HG03095 (cell line): ENCODE data around the gene SYNE3.

Experiments used
- ATAC-seq: cut with Tn5 transposase; IDR thresholded peaks from one replicate; pipeline ENCODE4 v1.9.1; 2021; ENCODE audit warnings: moderate library complexity; ENCODE audit not compliant: unreplicated experiment

Gene SYNE3

DNA sequence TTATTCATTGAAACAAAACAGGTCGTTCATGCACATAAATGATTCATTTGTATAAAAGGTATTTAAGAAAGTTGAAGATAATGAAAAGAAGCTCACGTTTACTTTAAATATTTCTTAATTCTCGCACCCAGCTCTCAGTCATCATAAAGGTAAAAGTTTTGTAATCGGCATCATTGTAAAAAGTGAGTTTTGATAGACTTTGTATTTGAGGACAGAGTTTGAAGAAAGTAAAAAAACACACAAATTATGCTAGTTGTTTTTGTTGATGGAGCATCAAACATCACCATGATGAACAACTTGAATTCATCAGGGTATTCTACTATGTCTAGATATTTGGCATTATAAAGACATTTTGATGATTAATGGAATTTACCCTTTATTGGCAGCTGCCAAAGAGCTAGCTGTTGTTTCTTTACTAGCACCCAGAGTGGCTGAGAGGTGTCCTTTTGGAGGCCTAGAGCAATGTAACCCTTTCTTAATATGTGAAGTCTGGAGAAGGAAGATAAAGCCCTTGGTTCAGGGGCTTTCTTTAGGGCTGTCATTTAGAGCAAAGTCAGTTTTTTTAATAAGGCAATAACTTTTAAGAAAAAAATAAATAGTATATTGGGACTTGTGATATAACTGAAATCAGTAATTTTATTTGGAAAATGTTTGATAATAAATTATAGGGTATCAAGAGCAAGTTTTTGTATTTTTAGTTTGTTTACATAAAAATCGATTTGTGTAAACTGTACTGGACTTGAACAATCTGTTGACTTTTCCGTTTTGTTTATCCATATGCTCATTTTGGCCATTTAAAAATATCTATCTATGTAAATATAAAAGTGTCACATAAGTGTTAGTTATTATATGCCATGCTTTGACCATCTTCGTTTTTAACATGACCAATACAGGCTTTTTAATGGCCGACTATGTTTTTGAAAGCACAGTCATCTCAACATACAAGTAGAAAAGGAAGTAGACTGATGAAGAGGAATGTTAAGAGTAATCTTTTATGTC is 25.8 kb upstream of the SYNE3 start:
- no peak for ATAC-seq

DNA sequence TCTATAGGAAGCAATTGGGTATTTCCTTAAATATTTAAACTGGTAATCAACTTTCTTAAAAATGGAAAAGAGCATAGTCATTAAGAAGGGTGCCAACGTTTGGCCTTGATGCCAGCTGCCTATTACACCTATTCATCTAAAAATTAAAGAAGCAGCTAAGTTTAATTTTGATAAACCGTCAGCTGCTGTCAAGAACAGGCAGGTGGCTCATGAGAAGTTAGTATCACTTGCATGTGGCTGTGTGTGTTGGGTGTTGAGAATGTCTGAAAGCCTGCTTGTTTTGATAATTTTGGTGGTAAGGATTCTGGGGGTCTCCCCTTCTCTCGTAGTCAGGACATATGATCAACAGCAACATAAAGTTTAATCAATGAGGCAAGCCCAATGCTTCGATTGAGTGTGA is 24.9 kb upstream of the SYNE3 start:
- ATAC-seq: no peak

DNA sequence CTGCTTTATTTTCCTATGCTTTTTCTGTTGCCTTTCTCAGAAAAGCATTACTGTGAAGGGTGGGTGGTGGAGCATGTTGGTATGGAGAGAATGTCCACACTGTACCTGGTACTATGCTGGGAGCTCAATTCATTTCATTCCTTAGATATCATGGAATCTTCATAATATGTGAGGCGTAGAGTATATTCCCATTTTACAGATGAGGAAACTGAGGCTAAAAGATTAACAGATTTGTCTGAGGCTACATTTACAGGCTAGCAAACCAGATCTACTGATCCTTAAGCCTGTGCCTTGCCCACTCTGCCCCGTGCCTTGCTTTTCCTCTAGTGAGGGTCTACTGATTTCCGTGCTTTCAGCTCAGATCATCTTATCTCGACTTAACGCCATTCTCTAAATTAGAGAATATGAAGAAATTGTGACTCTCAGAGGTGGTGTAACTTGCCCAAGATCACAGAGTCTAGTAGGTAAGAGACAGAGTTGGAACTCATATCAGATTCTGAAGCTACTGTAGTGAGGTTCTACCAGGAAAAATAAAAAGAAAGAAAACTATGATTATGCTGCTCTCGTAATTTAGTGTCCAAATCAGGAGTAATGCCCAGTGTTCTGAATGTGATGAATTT is 23.9 kb upstream of the SYNE3 start:
- no peak for ATAC-seq

DNA sequence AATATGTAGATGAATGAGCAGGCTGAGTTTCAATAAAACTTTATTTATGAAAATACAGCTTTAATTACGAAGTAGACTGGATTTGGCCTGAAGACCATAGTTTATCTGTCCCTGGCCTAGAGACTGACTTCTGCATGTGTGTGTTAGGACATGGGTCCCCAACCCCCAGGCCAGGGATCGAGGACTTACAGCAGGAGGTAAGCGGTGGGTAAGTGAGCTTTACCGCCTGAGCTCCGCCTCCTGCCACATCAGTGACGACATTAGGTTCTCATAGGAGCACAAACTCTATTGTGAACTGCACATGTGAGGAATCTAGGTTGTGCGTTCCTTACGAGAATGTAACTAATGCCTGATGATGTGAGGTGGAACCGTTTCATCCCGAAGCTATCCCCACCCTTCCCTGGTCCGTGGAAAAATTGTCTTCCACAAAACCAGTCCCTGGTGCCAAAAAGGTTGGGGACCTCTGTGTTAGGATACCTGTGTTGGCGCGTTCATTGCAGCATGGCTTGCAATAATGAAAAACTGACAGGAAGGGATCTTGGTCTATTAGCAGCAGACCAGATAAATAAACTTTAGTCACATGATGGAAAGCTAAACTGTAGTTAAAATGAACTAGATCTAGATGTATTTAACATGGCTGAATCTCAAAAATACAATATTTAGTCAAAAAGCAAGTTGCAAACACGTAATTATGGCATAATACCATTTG is 22.5 kb upstream of the SYNE3 start:
- no peak for ATAC-seq

GRCh38 chr14:95537298-95538089 is 21.0 kb upstream of the SYNE3 start:
- no peak for ATAC-seq

DNA sequence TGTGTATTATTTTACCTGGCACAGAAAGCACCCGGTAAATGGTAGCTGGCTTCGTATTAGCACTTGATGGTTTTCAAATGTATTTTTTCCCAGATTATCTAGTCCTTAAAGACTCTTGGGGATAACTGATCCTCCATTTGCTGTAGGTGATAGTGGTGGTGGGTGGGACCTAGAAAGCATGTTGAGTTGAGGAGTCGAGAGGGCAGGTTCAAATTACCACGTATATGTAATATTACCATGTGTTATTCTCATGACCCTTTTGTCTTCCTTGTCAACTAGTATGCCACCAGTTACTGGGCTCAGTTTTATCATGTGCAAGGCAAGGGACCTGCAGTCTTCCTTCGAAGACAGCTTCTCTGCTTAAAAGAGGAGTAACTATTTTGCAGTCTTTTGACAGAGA is 20.2 kb upstream of the SYNE3 start:
- ATAC-seq: no peak

- no peak for ATAC-seq
Observed at GRCh38 chr14:95536036-95536593, 19.7 kb upstream of the SYNE3 start.

GRCh38 chr14:95535226-95536021 is 19.0 kb upstream of the SYNE3 start:
- no peak for ATAC-seq

DNA sequence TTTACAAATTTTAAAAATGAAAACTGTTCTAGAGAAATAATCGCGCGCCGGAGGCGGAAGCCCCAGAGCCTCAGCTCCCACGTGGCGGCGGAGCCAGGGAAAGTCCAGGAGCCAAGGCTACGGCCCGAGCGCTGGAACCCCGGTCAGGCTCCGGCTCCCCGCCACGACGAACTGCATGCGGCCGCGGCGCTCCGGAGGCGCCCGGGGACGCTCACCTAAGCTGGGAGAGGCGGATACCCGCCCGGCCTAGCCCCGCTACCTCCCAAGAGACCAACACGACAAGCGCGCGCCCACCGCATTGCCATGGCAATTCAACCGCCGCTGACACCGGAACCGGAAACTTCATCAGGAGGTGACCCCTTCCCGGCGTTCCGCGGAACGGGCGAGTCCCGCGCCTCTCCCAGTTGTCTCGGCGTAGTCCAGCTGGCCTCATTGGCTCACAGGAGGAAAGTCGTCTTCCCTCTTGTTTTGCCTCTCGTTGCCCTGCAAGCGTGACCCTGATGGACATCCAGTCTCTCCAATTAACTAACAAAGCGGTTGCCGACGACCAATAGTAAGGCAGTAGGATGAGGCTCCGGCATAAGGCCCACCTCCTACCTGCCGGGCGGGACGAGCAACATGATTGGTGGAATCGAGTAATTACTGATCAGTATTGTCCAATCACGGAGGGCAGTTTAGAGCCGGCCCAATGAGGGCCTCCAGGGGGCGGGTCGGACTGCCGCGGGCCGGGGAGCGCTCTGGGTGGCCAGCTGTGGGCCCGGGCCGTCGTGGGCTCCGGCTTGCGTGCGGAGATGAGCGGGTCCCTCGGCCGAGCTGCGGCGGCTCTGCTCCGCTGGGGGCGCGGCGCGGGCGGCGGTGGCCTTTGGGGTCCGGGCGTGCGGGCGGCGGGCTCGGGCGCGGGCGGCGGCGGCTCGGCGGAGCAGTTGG is 18.1 kb upstream of the SYNE3 start, which contains the start of gene GLRX5:
GLRX5 (plus strand) TSS at position 752 of the 927 bp plus-strand sequence; CDS start at position 792, 40 bp downstream.
- ATAC-seq: peak; percentile 91

DNA sequence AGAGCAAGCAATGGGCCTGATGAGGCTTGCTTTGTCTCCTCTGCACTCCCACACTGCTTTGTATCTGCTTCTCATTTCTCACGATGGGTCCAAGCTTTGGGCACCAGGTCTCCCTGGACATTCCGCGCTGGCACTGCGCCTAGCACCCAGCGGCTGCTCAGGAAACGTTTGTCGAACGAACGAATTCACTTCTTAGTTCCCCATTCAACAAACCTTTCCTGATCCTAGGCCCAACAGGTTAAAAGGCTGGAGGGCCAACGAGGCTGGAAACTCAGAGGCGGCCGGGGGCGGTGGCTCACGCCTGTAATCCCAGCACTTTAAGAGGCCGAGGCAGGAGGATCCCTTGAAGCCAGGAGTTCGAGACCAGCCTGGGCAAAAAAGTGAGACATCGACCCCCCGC is 17.4 kb upstream of the SYNE3 start:
- no peak for ATAC-seq

DNA sequence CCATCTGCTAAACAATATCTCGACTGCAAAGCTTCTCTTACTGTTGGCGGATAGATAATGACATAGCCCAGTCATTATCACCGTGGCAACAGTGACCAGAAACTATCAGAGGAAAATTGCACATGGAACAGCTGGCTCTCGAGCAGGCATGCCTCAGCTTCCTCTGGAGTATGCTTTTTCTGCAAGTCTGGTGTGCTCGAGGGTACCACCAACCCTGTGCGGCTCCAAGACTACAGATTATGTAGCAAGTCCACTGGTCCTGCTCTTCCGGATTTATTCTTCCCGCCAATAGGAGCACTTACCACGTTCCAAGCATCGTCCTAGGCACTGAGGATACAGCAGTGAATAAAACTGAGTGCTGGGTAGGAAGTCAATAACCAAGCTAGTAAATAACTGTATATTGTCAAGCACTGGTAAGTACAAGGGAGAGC is 17.0 kb upstream of the SYNE3 start:
- no peak for ATAC-seq

GRCh38 chr14:95531969-95532368 is 15.5 kb upstream of the SYNE3 start:
- ATAC-seq: no peak

- no peak for ATAC-seq
Observed at GRCh38 chr14:95531473-95531872, 15.0 kb upstream of the SYNE3 start.

DNA sequence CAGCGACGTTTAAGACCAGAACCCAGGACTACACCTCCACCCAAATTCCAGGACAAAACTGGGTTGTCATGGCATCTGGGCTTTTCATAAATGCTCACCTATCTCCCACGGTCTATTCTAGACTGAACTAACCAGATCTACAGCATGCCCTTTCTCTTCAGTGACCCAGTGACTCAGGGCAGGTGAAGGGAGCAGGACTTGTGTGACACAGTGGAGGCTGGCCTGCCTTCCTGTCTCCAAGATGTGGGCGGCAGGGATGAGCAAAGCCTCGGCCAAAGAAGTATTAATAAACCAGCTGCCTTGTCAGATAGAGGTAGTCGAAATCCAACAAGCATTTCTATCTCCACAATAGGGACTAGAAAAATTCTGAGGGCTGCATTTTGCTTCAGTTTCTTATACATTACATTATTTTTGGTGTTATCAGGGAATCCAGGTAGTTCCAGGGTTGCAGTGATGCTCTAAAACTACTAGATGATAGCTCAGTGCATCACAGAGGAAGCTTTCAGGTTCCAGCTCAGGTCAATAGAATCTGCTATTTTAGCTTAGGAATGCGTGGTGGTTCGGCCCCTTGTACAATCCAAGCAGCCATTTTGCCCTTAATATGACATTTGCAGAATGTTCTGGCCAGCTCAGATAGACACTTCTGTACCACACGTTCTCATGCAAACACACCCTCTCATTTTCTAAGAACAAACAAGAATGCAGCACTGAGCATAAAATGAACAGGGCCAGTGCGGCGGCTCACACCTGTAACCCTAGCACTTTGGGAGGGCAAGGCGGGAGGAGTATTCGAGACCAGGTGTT is 14.2 kb upstream of the SYNE3 start:
- ATAC-seq: no peak

DNA sequence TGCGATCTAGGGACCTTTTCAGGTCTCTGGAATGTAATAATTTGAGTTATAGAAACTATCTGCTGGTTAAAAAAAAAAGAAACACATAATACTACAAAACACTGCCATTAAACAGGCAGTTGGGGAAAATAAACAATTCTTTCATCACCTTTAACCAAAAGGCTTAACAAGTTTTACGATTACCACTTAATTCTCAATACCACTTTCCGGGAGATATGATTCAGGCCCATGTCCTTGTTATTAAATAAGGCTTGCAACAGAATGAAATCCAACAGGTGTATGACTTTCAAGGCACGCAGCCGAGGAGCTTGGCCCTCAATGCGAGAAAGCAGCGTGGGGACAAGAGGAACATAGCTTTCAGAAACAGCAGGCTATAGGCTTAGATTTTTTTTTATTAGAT is 12.8 kb upstream of the SYNE3 start:
- ATAC-seq: no peak

DNA sequence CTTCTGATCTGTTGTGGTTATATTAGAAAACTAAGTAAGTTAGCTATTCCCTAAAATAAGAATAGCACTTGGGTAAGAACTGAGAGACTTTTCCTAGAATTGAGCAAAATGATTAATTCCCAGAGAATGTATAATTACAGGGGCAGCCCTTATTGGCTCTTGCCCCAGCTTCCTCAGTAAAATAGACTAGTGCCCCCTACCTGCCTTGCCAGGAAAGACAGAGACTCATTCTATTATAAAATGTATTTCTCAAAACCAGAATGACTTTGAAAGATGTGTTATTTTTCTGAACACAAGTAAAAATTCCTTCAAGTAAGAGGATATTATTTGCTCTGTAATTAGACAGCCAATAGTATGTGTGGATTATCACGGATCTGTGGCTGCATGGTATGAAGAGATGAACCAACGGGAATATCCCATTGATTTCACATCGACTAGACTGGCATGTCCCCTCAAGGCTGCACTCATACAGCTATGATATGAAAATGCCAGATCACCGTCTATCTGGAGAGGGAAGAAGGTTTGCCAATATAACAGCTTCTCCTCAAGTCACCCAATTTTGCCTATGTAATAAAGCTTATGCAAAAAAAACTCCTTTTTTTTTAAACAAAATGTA is 11.0 kb upstream of the SYNE3 start:
- ATAC-seq: no peak
